Measurements from ENCODE around the gene TNFAIP8L3. TPM values are rescaled to one million over a fixed set of nuclear protein-coding genes. Genes with fewer than 3 reads are reported as not detected.

Gene TNFAIP8L3
- polyA plus RNA-seq, 1 donor, result 1.5 TPM

DNA sequence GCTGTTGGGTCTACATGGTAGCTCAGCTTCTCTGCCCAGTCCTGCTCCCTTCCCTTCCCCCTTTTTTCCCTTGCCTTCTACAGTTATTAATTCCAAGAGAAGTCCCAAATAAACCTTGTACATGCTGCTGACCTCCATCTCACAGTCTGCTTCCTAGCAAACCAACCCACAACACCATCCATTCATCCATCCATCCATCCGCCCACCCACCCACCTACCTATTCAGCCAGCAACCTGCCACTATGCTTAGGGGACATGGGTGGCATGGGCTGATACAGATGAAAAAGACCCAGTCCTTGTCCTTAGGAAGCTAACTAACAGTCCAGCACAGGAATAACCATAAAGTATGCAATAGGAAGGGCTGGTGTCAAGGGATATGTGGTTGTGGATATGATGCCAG lies 5.7 kb downstream of the TNFAIP8L3 start:
- DNase-seq, result no peak

DNA sequence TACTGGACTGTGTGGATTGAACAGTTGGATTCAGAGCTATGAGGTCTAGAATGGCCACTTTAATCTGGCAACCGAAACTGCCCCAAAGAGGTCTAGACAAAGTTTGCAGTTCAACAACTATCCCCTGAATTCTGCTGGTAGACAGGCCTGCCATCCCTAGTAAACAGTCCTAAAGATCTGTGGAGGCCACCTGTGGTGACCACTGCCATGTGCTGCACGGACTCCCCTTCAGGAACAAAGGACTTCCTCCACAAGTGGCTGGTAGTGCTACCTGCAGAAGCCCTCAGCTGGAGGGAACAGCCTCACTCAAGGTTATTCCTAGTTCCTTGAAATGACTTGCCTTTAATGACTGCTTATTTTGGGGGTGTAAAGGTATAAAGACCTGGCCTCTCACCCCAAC lies 6.1 kb downstream of the TNFAIP8L3 start:
- no peak for DNase-seq

DNA sequence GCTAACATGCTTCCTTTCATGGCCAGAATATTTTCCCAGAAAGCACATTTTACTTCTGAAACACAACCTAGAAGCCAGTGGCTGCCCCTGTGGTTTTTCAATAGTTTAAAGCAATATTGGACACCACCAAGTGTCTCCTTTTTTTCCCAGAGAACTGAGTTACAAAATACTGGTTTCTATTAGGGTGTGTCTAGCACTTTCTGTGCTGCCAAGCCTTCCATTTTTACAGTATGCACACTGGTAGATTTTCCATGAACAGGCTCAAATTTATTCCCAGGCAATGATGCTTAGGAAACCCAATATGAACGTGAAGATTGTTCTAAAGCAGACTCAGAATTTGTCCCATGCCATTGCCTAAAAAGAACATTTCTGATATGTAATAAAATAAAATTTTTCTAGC lies 7.2 kb downstream of the TNFAIP8L3 start:
- DNase-seq, result no peak

DNA sequence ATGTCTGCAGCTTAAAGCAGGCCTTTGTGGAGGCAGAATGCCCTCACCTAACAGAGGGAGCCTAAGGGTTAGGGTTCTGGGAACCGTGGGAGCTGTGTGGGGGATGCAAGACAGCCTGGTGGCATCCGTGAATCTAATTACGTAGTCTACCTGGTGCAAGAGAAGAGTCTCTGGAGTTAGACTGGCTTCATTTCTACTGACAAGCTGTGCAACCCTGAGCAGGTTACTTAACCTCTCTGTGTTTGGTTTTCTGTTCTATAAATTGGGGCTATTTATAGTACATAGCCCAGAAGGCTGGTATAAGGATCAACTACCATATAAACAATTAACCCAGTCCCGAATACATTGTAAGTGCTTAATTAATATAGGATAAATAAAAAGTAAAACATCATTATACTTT lies 8.3 kb downstream of the TNFAIP8L3 start:
- DNase-seq, result no peak

DNA sequence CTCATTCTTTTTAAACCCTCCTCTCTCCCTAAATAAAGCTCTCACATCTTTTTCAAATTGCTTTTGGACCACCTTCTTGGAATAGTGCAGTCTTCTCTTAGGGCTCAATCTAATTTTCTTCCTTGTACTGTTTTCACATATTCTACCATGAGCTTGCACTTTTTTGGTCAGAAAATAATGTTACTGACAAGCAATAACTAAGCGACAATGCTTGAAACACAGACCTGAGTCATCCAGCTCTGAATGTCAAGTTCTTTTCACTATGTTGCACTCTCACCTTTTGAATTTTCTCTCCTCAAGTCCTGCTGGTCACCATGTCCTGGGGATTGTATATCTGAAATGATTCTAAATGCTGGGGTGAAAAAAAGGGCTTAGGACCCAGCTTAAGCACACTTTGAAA lies 8.9 kb downstream of the TNFAIP8L3 start:
- DNase-seq, result no peak

DNA sequence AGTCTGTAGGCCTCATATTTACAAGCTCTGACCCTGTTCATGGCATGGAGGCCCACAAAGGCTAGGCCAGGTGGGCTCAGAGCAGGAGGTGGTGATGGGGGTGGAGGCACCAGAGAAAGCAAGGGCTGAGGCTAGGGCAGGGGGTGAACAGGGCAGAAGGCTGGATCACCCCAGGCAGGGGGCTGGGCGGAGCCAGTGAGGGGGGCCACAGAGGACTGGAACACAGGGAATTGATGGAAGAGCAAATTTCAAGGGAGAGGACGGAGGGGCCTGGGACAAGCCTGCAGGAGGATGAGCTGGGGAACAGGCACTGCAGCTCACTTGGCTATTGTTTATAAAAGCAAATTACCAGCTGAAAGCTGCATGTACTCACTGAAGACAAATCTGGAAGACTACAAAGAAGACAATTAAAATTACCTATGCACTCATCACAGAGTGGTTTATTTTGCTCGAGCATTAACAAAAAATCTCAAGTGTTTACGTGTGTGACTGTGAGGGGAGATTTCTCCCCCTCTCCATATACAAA lies 11.0 kb downstream of the TNFAIP8L3 start:
- no peak for DNase-seq

DNA sequence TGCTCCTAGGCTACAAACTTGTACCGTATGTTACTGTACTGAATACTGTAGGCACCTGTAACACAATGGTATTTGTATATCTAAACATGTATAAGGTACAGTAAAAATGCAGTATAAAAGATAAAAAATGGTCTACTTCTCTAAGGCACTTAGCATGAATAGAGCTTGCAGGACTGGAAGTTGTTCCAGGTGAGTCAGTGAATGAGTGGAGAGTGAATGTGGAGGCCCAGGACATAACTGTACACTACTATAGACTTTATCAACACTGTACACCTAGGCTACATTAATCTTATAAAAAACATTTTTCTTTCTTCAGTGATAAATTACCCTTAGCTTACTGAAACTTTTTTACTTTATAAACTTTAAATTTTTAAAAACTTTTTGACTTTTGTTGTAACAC lies 12.5 kb downstream of the TNFAIP8L3 start:
- DNase-seq, result no peak

DNA sequence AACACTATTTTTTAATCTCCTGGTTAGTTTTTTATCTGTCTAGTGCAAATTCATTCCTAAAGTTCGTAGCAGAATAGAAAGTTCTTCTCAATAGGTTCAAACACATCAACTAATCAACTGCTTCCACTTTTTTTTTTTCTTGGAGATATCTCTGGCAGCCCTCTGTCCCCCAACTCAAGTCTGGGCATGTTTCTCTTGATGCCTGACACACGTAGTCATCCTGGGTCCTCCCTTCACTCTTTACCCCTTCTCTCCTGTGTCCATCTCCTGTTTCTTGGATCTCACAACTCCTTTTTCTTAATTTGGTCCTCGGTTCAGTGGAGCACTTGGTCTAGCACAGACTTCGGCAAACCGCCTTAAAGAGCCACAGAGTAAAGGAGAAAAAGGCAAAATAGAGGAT lies 14.4 kb downstream of the TNFAIP8L3 start:
- no peak for DNase-seq

DNA sequence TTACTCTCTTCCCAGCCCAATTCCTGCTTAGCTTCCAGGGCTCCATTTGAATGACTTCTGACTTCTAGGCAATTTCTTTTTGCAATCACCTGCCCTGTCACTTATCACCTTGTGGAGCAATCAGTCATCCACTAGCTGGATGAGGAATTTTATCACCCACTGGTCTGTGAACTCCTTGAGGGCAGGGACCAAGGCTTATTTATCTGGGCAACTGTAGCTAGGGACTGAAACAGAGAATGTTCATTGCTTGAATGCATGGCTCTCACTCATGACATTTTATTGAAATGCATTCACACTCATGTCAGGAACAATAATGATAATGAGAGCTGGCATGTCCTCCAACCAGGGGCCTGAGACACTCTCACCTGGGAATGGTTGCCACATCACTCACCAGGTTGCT lies 15.5 kb downstream of the TNFAIP8L3 start:
- DNase-seq, result no peak

DNA sequence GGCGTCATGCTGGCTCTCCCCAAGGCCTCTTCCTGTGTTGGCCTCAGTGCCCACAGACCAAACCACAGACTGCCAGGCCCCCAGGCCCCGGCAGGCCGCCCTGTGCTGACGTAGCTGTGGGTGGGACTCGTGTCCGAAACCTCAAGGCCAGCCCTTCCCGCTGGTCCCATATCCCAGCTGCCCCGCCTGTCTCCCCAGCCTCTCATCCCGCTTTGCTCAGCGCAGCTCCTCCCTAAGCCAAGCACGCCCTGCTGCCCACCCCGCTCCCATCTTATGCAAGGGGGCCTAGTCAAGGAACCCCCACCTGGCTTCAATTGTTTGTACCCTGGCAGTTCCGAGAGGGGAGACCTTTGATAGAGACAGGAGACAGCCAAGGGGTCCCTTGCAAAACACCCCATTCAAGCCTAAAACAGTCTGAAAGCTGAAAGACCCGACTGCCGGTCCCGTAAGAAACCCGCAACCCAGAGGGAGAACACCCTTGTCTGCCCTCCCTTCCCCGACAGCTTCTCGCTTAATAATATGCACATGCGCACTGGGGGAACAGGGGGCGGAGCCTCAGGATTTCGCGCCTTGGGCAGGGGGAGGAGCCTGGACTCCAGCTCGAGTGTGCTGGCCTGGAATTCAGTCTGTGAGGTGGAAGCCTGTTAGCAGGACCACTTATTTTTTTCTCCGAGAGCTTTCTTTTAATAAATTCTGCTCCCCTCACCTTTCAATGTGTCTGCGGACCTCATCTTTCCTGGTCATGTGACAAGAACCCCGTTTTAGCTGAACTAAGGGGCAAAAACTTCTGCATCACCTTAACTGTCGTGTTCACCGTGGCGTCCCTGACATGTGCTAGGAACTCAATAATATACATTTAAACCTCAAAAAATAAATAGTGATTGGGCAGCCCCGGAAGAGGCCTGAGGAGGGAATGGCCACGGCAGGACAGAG lies 17.2 kb downstream of the TNFAIP8L3 start:
- DNase-seq, result peak; percentile 77

DNA sequence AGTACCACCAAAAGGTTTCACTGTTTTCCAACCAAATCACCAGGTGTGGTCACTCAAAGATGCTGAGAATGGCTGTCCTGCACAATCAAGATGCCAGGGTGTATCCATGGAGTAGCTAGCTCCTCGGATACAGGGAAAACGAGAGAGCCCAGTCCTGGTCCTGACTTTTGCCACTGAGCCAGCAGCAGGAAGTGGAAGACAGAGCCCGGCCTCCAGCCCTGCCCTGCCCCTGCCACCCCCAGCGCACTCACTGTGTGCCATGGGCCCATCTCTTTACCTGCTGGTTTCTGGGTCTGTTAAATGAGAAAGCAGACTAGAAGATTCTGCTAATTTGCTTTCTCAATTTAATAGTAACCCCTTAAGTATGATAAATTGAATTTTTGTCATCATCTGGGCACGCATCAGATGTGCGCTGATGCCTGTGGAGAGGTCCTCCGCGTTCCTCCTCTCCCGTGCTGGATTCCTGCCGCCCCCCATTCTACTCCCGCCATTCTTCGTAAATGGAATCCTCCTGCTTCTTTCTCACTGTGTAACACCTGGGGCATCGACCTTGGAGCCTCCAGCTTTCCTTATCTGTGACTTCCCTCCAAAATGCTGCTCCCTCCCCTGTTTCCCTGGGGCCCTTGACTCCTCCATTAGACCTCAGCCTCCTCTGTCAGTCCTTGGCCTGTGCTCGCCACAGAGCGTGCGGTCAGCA lies 18.0 kb downstream of the TNFAIP8L3 start:
- no peak for DNase-seq

DNA sequence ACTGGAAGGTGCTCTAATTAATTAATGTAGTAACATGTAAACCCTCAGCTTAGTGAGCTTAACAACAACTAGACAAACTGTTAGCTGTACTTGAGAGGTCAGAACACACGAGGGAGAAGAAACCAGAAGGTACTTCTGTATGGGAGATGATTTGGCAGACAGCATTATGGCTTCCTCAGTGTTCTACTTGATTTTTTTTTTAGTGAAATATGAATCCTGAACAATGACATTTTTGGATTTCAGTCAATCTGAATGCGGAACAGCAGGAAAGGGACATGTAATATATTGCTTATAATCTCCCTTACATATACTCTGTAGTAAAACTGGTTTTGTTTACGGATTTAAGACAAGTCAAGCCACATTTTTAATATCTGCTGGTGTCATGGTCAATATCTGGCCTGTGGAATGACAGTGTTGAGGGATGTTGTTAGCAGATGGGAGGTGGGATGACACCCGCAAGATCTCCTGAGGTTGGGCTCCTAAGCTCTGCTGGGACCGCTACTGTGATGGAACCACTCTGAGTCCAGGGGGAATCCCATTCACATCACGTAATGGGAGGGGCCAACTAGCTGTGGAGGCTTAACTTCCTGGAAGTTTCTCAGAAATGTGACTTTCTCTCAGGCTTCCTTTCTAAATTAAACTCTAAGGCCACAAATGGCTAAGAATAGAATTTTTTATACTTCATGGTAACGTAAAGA lies 18.7 kb downstream of the TNFAIP8L3 start:
- DNase-seq, result no peak

DNA sequence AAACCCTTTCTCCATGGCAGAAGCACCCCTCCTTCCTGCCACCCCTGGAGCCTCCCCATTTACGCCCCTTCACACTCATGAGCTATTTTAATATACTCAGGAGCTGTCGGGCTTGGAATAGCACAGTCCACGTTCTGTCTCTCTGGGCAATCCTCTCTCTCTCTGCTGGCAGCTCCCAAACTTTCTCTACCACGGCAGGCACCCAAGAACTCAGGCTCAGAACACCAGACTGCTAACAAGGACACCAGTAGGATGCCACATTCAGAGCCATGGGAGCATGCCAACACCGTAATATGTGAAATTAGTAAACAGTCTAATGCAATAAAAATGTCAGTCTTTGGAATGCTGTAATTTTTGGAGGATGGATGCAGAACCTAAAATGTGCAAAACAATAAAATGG lies 19.3 kb downstream of the TNFAIP8L3 start:
- DNase-seq, result no peak

DNA sequence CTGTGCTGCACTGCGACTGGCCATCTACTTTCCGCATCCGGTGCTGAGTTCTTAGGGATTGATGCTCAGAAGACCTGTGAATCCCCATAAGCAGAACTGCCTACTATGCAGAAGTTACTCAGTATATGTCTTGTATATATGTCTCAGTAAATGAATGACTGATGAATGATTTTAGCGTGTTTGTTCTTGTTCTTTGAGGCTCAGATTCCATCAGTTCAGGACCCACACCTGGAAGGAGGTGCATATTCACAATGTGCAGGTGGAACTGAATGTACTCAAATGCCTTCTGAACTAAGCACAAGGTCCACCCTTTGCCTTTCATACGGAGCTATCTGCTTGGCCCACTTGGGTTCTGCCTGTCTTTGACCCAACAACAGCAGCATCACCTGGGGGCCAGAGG lies 19.8 kb downstream of the TNFAIP8L3 start:
- DNase-seq, result no peak

DNA sequence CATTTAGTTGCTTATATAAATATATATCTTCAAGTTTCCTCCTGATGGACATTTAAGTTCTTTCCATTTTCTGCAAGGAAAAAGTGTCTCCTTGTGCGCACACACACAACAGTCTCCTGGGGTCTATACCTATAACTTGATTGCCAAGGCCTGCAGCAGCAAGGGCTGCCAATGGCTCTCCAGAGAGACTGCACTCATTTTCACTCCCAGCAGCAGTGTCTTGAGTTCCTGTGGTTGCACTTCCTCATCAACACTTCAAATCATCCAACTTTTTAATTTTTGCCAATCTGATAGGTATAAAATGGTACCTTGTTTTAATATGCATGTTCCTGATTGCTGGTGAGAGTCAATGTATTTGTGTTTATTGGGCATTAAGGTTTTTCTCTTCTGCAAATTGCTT lies 23.1 kb downstream of the TNFAIP8L3 start:
- no peak for DNase-seq

DNA sequence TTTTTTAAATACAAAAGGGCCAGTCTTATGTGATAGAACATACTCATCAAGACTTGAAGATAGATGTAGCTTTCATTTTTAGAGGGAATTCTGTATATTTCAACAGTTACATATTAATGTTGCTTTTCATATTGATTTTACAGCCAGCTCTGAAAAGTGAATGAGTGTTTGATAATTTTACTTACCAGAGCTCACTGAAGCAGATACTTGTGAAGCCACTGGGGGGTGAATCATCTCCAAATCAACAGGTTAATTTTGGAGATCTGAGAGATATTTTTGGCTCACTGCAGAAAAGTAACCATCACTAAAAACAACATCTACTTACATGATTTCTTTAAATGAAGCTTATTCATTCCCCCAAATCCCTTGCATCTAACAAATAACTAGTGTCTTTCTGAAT lies 24.7 kb downstream of the TNFAIP8L3 start:
- DNase-seq, result no peak

DNA sequence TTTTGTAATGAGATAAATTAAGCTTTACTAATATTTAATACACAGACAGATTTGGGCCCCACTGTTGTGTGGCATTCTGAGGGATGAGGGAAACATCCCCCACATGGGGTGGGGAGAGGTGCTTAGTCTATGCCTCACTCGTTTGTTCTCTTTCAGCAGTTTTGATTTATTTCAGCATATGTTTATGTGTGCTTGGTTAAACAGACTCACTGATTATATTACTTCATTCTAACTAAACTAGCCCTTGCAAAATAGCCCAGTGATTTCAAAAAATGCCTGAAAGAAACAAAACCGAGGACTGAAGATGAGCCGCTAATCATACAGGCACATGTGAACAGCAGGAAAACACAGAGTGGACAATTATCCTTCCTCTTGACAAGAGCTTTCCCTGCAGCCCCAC lies 27.2 kb downstream of the TNFAIP8L3 start:
- no peak for DNase-seq

DNA sequence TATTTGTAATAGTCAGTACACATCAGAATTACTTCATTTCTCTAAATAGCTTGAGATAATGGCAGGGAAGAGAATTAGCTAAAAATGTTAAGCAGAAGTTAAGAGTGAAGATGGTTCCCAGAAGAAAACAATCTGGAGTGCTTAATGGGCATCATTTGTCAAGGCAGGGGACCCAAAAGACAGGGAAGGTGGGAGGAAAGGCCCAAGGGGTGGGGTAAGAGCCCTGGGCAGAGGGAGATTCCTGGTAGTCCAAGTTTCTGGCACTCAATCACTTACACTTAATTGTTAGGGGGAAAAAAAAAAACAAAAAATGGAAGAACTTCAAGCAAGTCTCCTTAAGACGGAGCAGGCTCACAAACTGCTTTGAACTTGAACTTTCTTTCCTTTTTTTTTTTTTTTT lies 28.9 kb downstream of the TNFAIP8L3 start:
- no peak for DNase-seq

DNA sequence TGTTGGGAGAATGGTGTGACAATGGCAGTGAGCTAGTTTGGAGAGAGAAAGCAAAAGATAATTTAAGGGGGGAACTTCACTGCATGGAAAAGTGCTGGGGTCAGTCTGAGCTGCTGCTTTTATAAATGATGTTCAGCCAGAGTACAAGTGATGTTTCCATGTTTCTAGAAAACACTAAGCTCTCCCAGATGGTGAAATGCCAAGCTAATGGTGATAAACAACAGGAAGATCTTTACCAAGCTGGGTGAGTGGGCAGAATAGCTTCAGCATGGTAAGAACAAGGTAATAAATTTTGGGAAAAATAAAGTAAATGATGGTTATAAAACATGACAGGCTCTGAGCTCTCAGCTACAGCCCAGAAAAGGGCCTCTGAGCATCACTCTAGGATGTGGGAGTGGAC lies 29.4 kb downstream of the TNFAIP8L3 start:
- no peak for DNase-seq

DNA sequence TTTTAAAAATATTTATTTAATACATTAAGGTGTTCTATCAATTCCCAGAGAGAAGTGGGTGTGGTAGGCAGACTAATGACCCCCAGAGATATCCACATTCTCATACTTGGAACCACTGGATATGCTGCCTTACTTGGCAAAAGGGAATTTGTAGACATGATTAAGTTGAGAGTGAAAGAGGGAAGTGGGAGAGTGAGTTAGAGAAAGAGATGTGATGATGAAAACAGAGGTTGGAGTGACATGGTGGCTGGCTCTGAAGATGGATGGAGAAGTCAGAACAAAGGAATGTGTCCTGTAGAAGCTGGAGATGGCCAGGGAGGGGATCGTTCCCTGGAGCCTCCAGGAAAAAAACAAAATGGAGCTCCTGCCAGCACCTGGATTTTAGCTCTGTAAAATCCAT lies 32.0 kb downstream of the TNFAIP8L3 start:
- DNase-seq, result no peak

DNA sequence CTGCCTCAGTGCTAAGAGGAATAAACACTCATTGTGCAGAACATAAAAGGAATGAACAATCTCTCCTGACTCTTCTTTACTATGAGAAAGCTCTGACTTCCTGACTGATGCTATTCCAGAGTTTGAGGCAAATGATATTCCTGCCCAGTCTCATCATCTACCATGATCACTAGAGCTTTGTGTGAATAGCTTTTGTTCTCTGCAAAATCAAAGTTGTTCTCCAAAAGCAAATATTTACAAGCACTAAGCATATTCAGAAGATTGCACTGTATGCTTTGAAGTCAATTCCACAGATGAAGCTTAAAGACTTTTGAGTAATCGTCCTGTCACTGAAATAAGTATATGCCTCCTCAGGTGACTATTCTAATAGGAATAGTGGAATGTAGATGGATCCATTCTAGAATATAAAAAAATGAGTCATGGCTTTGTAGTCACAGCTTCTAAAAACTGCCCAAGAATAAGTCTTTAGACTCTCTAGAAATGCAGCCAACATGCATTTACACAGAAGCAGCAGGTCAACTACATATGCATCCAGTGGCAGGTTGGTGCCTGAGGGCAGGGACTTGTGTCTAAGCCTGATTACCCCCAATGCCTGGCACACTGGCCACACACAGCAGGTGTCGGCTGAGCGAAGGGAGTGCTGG lies 34.6 kb downstream of the TNFAIP8L3 start:
- DNase-seq, result no peak

DNA sequence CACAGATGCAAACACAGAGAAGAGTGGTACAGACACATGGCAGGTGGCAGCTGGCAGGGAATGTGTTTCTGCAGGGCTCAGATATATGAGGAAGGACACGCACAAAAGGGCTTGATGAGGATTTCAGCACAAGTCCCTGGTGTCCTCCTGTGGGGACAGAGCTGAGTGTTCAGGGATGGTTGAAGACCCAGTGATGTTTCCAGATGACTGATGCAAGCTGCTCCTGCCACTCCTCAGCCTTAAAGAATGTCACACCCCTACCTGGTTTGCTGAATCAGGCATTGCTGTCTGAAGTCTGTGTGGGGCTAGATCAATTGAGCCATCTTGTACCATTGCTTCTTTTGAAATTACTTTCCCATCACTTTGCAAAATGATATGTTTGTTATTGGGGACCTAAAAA lies 40.2 kb downstream of the TNFAIP8L3 start:
- DNase-seq, result no peak

DNA sequence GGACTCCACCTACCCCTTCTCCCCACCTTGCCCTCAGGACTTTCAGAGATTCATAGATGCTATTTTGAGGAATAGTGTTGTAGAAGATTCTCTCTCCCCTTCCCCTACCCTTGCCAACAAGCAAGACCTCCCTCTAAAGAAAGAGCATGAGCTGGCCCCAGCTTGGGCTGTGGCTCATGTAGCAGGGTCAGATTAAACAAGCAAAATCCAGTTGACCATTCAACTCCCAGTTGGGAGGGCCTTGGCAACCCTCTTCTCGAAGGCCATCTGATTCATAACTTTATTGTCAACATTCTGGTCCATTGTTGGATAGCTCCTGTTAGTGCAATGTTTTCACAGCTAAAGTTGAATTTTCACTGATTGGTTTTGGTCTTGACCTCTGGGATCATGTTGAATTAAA lies 41.1 kb downstream of the TNFAIP8L3 start:
- no peak for DNase-seq

Measured in hindlimb muscle (tissue), 1 donor.